C4-2B (cell line): ENCODE results near the gene GARNL3.

Source experiments
- CTCF ChIP-seq: fragments of 450-650 bp; conservative IDR thresholded peaks from 2 replicates; pipeline ENCODE4 v1.5.1; 2017; ENCODE audit warnings: mild to moderate bottlenecking
- ZFX ChIP-seq: fragments of 450-650 bp; IDR thresholded peaks from 2 replicates; pipeline ENCODE4 v1.6.1; 2017

GRCh38 chr9:127316586-127317323 is 52.2 kb downstream of the GARNL3 start:
- TF ChIP-seq CTCF, result no peak
- no peak for TF ChIP-seq ZFX
